Liver (tissue), 9 donors: ENCODE measurements around the gene WSCD2. TPM values are rescaled to one million over a fixed set of nuclear protein-coding genes. Genes with fewer than 3 reads are reported as not detected.

Experiments used
- DNase-seq: peaks from one replicate; pipeline ENCODE4 v3.0.0-alpha.2; 2017; ENCODE audit warnings: low spot score
- H3K27ac ChIP-seq, 2 donors: one replicate each; pipeline ENCODE4 v1.7.0; 2013; ENCODE audit warnings: inconsistent platforms in 2 of 2, low read length in 2 of 2, control low read depth in 1 of 2, low read depth in 1 of 2, mild to moderate bottlenecking in 1 of 2
- H3K27me3 ChIP-seq, 4 donors: one replicate each; pipeline versions ENCODE4 v1.6.1 to v1.7.0; 2013; ENCODE audit warnings: low read length in 3 of 4, inconsistent platforms in 1 of 4, mild to moderate bottlenecking in 1 of 4, moderate library complexity in 1 of 4; ENCODE audit not compliant: control insufficient read depth in 4 of 4, insufficient read depth in 4 of 4
- H3K36me3 ChIP-seq, 4 donors: one replicate each; pipeline versions ENCODE4 v1.6.1 to v1.7.0; 2013; ENCODE audit warnings: low read length in 3 of 4, mild to moderate bottlenecking in 3 of 4, low read depth in 1 of 4, moderate library complexity in 1 of 4; ENCODE audit not compliant: control insufficient read depth in 4 of 4, insufficient read depth in 3 of 4
- H3K4me1 ChIP-seq, 4 donors: one replicate each; pipeline versions ENCODE4 v1.6.1 to v1.7.0; 2013; ENCODE audit warnings: low read length in 3 of 4, mild to moderate bottlenecking in 3 of 4, moderate library complexity in 1 of 4; ENCODE audit not compliant: control insufficient read depth in 4 of 4, insufficient read depth in 4 of 4
- H3K4me3 ChIP-seq, 3 donors: one replicate each; pipeline versions ENCODE4 v1.6.1 to v1.7.0; 2013; ENCODE audit warnings: low read length in 3 of 3, control low read depth in 1 of 3, low read depth in 1 of 3, mild to moderate bottlenecking in 1 of 3
- H3K9ac ChIP-seq, 2 donors: one replicate each; pipeline ENCODE4 v1.7.0; 2013; ENCODE audit warnings: low read length in 2 of 2, mild to moderate bottlenecking in 2 of 2, moderate library complexity in 2 of 2, control low read depth in 1 of 2, low read depth in 1 of 2
- H3K9me3 ChIP-seq, 4 donors: one replicate each; pipeline versions ENCODE4 v1.6.1 to v1.7.0; 2013; ENCODE audit warnings: low read length in 3 of 4; ENCODE audit not compliant: control insufficient read depth in 4 of 4
- ATF3 ChIP-seq: IDR thresholded peaks from 2 replicates; pipeline ENCODE4 v1.6.1; 2016; ENCODE audit warnings: antibody characterized with exemption
- CTCF ChIP-seq: fragments of 150-350 bp; IDR thresholded peaks from 2 replicates; pipeline ENCODE4 v1.5.1; 2017; ENCODE audit warnings: improper control_type of control experiment, low read depth, low read length; ENCODE audit not compliant: missing input control
- EGR1 ChIP-seq, 2 donors: IDR thresholded peaks; 2 replicates each; pipeline ENCODE4 v1.6.1; 2016 to 2018; ENCODE audit warnings: antibody characterized with exemption in 2 of 2, low read depth in 2 of 2
- FOXA1 ChIP-seq: IDR thresholded peaks from 2 replicates; pipeline ENCODE4 v1.6.1; 2016; ENCODE audit warnings: antibody characterized with exemption
- FOXA2 ChIP-seq: IDR thresholded peaks from 2 replicates; pipeline ENCODE4 v1.6.1; 2016; ENCODE audit warnings: antibody characterized with exemption
- GABPA ChIP-seq, 2 donors: IDR thresholded peaks in 1 of 2; conservative IDR thresholded peaks in 1 of 2; 2 replicates each; pipeline ENCODE4 v1.6.1; 2016; ENCODE audit warnings: antibody characterized with exemption in 2 of 2, mild to moderate bottlenecking in 1 of 2, moderate library complexity in 1 of 2
- HNF4G ChIP-seq: IDR thresholded peaks from 2 replicates; pipeline ENCODE4 v1.6.1; 2016; ENCODE audit warnings: antibody characterized with exemption
- JUND ChIP-seq, 2 donors: IDR thresholded peaks; 2 replicates each; pipeline ENCODE4 v1.6.1; 2016; ENCODE audit warnings: antibody characterized with exemption in 2 of 2
- MAX ChIP-seq: IDR thresholded peaks from 2 replicates; pipeline ENCODE4 v1.6.1; 2016; ENCODE audit warnings: antibody characterized with exemption
- NR2F2 ChIP-seq: IDR thresholded peaks from 2 replicates; pipeline ENCODE4 v1.6.1; 2016; ENCODE audit warnings: antibody characterized with exemption
- RAD21 ChIP-seq, 2 donors: IDR thresholded peaks; 2 replicates each; pipeline ENCODE4 v1.6.1; 2016; ENCODE audit warnings: antibody characterized with exemption in 2 of 2, mild to moderate bottlenecking in 2 of 2
- REST ChIP-seq: IDR thresholded peaks from 2 replicates; pipeline ENCODE4 v1.6.1; 2016; ENCODE audit warnings: antibody characterized with exemption, mild to moderate bottlenecking
- RXRA ChIP-seq, 2 donors: IDR thresholded peaks; 2 replicates each; pipeline ENCODE4 v1.6.1; 2017 to 2018; ENCODE audit warnings: antibody characterized with exemption in 2 of 2, mild to moderate bottlenecking in 1 of 2
- SP1 ChIP-seq: IDR thresholded peaks from 2 replicates; pipeline ENCODE4 v1.6.1; 2018; ENCODE audit warnings: antibody characterized with exemption, mild to moderate bottlenecking
- TAF1 ChIP-seq: conservative IDR thresholded peaks from 2 replicates; pipeline ENCODE4 v1.6.1; 2016; ENCODE audit warnings: antibody characterized with exemption, mild to moderate bottlenecking
- YY1 ChIP-seq: IDR thresholded peaks from 2 replicates; pipeline ENCODE4 v1.6.1; 2016; ENCODE audit warnings: antibody characterized with exemption, mild to moderate bottlenecking
- WGBS: extraction: QIAGEN DNeasy Blood & Tissue Kit; methylation state at CpG from one replicate; pipeline ENCODE4 v1.1.7; 2013; 5-methylcytosine and 5-hydroxymethylcytosine counted together
- polyA plus RNA-seq, 2 donors: library from polyadenylated mRNA; stranded (reverse) in 1 of 2; unstranded in 1 of 2; fragments of 200-250 nt in 1 of 2; fragments of >200 nt in 1 of 2; fragmentation: Nextera tagmentation in 1 of 2; extraction: Ambion mirVana in 1 of 2; gene quantifications; one replicate each; pipeline versions ENCODE4 v1.2.1 to v1.2.3, GENCODE V29; 2013 to 2015
- total RNA-seq, 2 donors: library from RNA; depleted of rRNA; stranded (reverse); fragments of >200 nt; gene quantifications; one replicate each; pipeline ENCODE4 v1.2.3, GENCODE V29; 2014
- donor health status: healthy.
- donor health status: healthy.
- donor health status: healthy.
- donor health status: healthy.
- donor health status: healthy.

WSCD2 gene
- total and polyA plus RNA-seq, 4 donors, result under 0.01 to 0.09 (median 0.05) TPM; not detected in 1

GRCh38 chr12:108148521-108149074 lies 19.5 kb downstream of the WSCD2 start:
- WGBS, result 85% methylated on average over 3 of the region's 3 CpGs
- H3K27me3 ChIP-seq, result peaks cover 0 to 7% (median 3%) of the 10 kb centered on the region in 4 donors
- DNase-seq, result no peak
- H3K27ac ChIP-seq, result no peak overlapping the region
- H3K9me3 ChIP-seq, result no peaks in the 10 kb centered on the region
- H3K36me3 ChIP-seq, result no peaks in the 10 kb centered on the region
- no peak overlapping the region for H3K9ac ChIP-seq
- H3K4me1 ChIP-seq, result no peaks in the 10 kb centered on the region
- TF ChIP-seq NR2F2 (no peak), REST (no peak), HNF4G (no peak), JUND (IDR thresholded peaks at IDR 0.05) (no peak), YY1 (no peak)
- no peak overlapping the region for H3K4me3 ChIP-seq

- peaks cover 0 to 2% (median 0%) of the 10 kb centered on the region in 4 donors for H3K9me3 ChIP-seq
- H3K4me1 ChIP-seq, result no peaks in the 10 kb centered on the region
Measured at GRCh38 chr12:108150436-108150835, 21.3 kb downstream of the WSCD2 start.

GRCh38 chr12:108151533-108152169 lies 22.6 kb downstream of the WSCD2 start:
- WGBS, result 36% methylated on average over 12 of the region's 12 CpGs
- H3K4me1 ChIP-seq, result no peaks in the 10 kb centered on the region
- no peak overlapping the region for H3K9ac ChIP-seq
- peaks cover 0 to 3% (median 1%) of the 10 kb centered on the region in 4 donors for H3K27me3 ChIP-seq
- H3K27ac ChIP-seq, result no peak overlapping the region
- H3K4me3 ChIP-seq, result no peak overlapping the region
- H3K36me3 ChIP-seq, result no peaks in the 10 kb centered on the region
- H3K9me3 ChIP-seq, result peaks cover 0 to 2% (median 0%) of the 10 kb centered on the region in 4 donors
- DNase-seq, result no peak
- TF ChIP-seq GABPA (IDR thresholded peaks at IDR 0.05 in 1 of 2, conservative IDR thresholded peaks at IDR 0.05 in 1 of 2) (no peak), CTCF (no peak), NR2F2 (no peak), RXRA (IDR thresholded peaks at IDR 0.05) (no peak), REST (no peak), EGR1 (IDR thresholded peaks at IDR 0.05; ENCODE audit: low read depth in 2 of 2) (no peak), MAX (no peak), FOXA1 (no peak), TAF1 (no peak), ATF3 (no peak), FOXA2 (no peak), RAD21 (IDR thresholded peaks at IDR 0.05) (no peak), SP1 (no peak)

More at GRCh38 chr12:108150436-108150835, 21.3 kb downstream of the WSCD2 start:
- WGBS, result 82% methylated on average over 7 of the region's 7 CpGs
- no peaks in the 10 kb centered on the region for H3K36me3 ChIP-seq
- no peak for DNase-seq
- peaks cover 0 to 3% (median 1%) of the 10 kb centered on the region in 4 donors for H3K27me3 ChIP-seq
- no peak overlapping the region for H3K9ac ChIP-seq
- H3K4me3 ChIP-seq, result no peak overlapping the region
- no peak for TF ChIP-seq SP1
- no peak overlapping the region for H3K27ac ChIP-seq
